GM12891 (cell line): ENCODE results near the gene SUPT20HL1.

ENCODE experiments used
- PAX5 ChIP-seq: IDR thresholded peaks from 2 replicates; pipeline ENCODE4 v1.6.1; 2011; ENCODE audit warnings: low read length, moderate library complexity, mild to moderate bottlenecking; ENCODE audit not compliant: insufficient read depth, severe bottlenecking
- POLR2A ChIP-seq: IDR thresholded peaks from 2 replicates; pipeline ENCODE4 v1.6.1; 2011; ENCODE audit warnings: low read depth, low read length, control low read depth
- POLR2AphosphoS5 ChIP-seq: IDR thresholded peaks from 2 replicates; pipeline ENCODE4 v1.6.1; 2011; ENCODE audit warnings: low read depth, low read length, control low read depth

DNA sequence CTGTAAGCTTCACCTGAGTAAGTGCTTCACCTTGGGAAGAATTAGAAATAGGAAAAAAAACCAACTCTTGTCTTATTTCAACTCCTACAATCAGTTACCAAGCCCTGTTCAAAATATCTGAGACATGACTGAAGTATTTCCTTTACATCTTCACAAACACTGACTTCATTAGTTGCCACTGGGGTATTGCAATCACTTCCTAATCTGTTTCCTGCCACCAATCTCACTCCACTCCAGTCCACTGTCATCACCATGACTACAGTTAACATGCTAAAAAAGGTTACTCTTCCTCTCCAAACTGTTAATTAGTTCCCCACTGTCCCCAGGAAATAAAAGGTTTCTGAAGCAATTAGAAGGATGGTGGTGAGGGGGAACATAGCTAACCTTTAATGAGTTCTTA, 3.3 kb upstream of the SUPT20HL1 start:
- TF ChIP-seq POLR2AphosphoS5 (no peak), POLR2A (no peak), PAX5 (no peak)
